IMR-90 (cell line): ENCODE measurements around the gene ANKS4B. TPM values are rescaled to one million over a fixed set of nuclear protein-coding genes. Genes with fewer than 3 reads are reported as not detected.

ENCODE experiments used
- ATAC-seq: fragments of 200-7000 bp; cut with Tn5 transposase; 2 replicates; pipeline ENCODE4 v1.9.1; 2020; ENCODE audit warnings: low read depth, mild to moderate bottlenecking, moderate library complexity
- BruUV-seq: library from RNA; stranded (reverse); fragments of 400-500 nt; replicated peaks from 2 replicates; lab custom pipeline; 2021; lab: Mats Ljungman, UMichigan
- CTCF ChIA-PET: fragments of 300-600 bp; formaldehyde crosslinking; extraction: SDS; loops from one replicate; lab custom pipeline; 2021; ENCODE audit warnings: antibody characterized with exemption; lab: Yijun Ruan, JAX
- POLR2A ChIA-PET: fragments of 300-600 bp; sonication (Branson Sonifier 250); formaldehyde crosslinking; loops from one replicate; lab custom pipeline; 2022; ENCODE audit warnings: antibody characterized with exemption; ENCODE audit not compliant: unreplicated experiment; lab: Charles Lee
- DNase-seq: peaks from one replicate; pipeline ENCODE4 v3.0.0; 2013
- H2AFZ ChIP-seq: replicated peaks from 2 replicates; pipeline ENCODE3; 2013; ENCODE audit warnings: low read length, mild to moderate bottlenecking; ENCODE audit not compliant: poor library complexity
- H2AK5ac ChIP-seq: 2 replicates; pipeline ENCODE4 v1.6.1; 2013; ENCODE audit warnings: low read depth, low read length, inconsistent platforms
- H2AK9ac ChIP-seq: replicated peaks from 2 replicates; pipeline ENCODE3; 2013; ENCODE audit warnings: mild to moderate bottlenecking, low read depth, low read length, moderate library complexity; ENCODE audit not compliant: poor library complexity
- H2BK120ac ChIP-seq: 2 replicates; pipeline ENCODE4 v1.6.1; 2013; ENCODE audit warnings: low read depth, low read length, inconsistent platforms
- H2BK15ac ChIP-seq: 3 replicates; pipeline ENCODE4 v1.6.1; 2013; ENCODE audit warnings: low read depth, low read length, inconsistent platforms
- H2BK20ac ChIP-seq: 2 replicates; pipeline ENCODE4 v1.6.1; 2013; ENCODE audit warnings: low read depth, mild to moderate bottlenecking, inconsistent platforms, low read length, moderate library complexity
- H2BK5ac ChIP-seq: 2 replicates; pipeline ENCODE4 v1.6.1; 2013; ENCODE audit warnings: mild to moderate bottlenecking, low read depth, low read length, inconsistent platforms; ENCODE audit not compliant: poor library complexity, severe bottlenecking
- H3K14ac ChIP-seq: replicated peaks from 2 replicates; pipeline ENCODE4 v1.6.1; 2013; ENCODE audit warnings: low read depth, low read length, inconsistent platforms
- H3K18ac ChIP-seq: 2 replicates; pipeline ENCODE4 v1.6.1; 2013; ENCODE audit warnings: low read depth, low read length, control low read depth
- H3K23ac ChIP-seq: 2 replicates; pipeline ENCODE4 v1.6.1; 2013; ENCODE audit warnings: low read depth, low read length, inconsistent platforms
- H3K27ac ChIP-seq: 2 replicates; pipeline ENCODE4 v1.5.1; 2013; ENCODE audit warnings: mild to moderate bottlenecking, control low read depth, low read length; ENCODE audit not compliant: insufficient read depth
- H3K27me3 ChIP-seq: 2 replicates; pipeline ENCODE4 v1.6.1; 2013; ENCODE audit warnings: low read length; ENCODE audit not compliant: control insufficient read depth, insufficient read depth
- H3K36me3 ChIP-seq: 2 replicates; pipeline ENCODE4 v1.6.1; 2013; ENCODE audit warnings: low read length, mixed read lengths; ENCODE audit not compliant: control insufficient read depth, insufficient read depth
- H3K4ac ChIP-seq: 2 replicates; pipeline ENCODE4 v1.6.1; 2013; ENCODE audit warnings: low read depth, low read length, inconsistent platforms
- H3K4me1 ChIP-seq: 2 replicates; pipeline ENCODE4 v1.6.1; 2013; ENCODE audit warnings: low read length, mixed read lengths; ENCODE audit not compliant: control insufficient read depth, insufficient read depth
- H3K4me2 ChIP-seq: 2 replicates; pipeline ENCODE4 v1.6.1; 2013; ENCODE audit warnings: low read depth, mild to moderate bottlenecking, control low read depth, low read length, moderate library complexity
- H3K4me3 ChIP-seq: 2 replicates; pipeline ENCODE4 v1.5.1; 2013; ENCODE audit warnings: low read depth, mild to moderate bottlenecking, control low read depth, low read length, moderate library complexity; ENCODE audit not compliant: insufficient read depth
- H3K56ac ChIP-seq: 2 replicates; pipeline ENCODE4 v1.6.1; 2013; ENCODE audit warnings: low read length, inconsistent platforms; ENCODE audit not compliant: insufficient read depth; ENCODE audit errors: extremely low read depth
- H3K79me1 ChIP-seq, 2 experiments: 2 replicates each; pipeline ENCODE4 v1.6.1; 2013; ENCODE audit warnings: low read length in 2 of 2, inconsistent platforms in 1 of 2, low read depth in 1 of 2
- H3K9ac ChIP-seq: 2 replicates; pipeline ENCODE4 v1.6.1; 2013; ENCODE audit warnings: low read depth, low read length, control low read depth
- H3K9me1 ChIP-seq: 2 replicates; pipeline ENCODE4 v1.6.1; 2013; ENCODE audit warnings: low read length, inconsistent platforms; ENCODE audit not compliant: insufficient read depth
- H3K9me3 ChIP-seq: 2 replicates; pipeline ENCODE4 v1.6.1; 2013; ENCODE audit warnings: low read length; ENCODE audit not compliant: control insufficient read depth, insufficient read depth
- H4K20me1 ChIP-seq: 2 replicates; pipeline ENCODE4 v1.6.1; 2013; ENCODE audit warnings: low read length, inconsistent platforms; ENCODE audit not compliant: insufficient read depth
- H4K5ac ChIP-seq: 2 replicates; pipeline ENCODE4 v1.6.1; 2013; ENCODE audit warnings: mild to moderate bottlenecking, low read depth, low read length, control low read depth
- H4K8ac ChIP-seq, 2 experiments: 2 replicates each; pipeline ENCODE4 v1.6.1; 2013; ENCODE audit warnings: low read depth in 2 of 2, low read length in 2 of 2, control low read depth in 1 of 2, inconsistent platforms in 1 of 2
- H4K91ac ChIP-seq: 2 replicates; pipeline ENCODE4 v1.6.1; 2013; ENCODE audit warnings: low read depth, low read length, inconsistent platforms; ENCODE audit not compliant: insufficient read depth
- BHLHE40 ChIP-seq: fragments of 150-350 bp; IDR thresholded peaks from 2 replicates; pipeline ENCODE4 v1.6.1; 2016; ENCODE audit warnings: mild to moderate bottlenecking, low read depth, low read length
- CHD1 ChIP-seq: IDR thresholded peaks from 2 replicates; pipeline ENCODE4 v1.6.1; 2012; ENCODE audit warnings: low read depth, low read length, improper control_type of control experiment
- CTCF ChIP-seq: conservative IDR thresholded peaks from 2 replicates; pipeline ENCODE4 v1.5.1; 2012; ENCODE audit warnings: mild to moderate bottlenecking, low read depth, low read length, improper control_type of control experiment
- ELK1 ChIP-seq: fragments of 150-350 bp; IDR thresholded peaks from 2 replicates; pipeline ENCODE4 v1.6.1; 2016; ENCODE audit warnings: low read depth, mild to moderate bottlenecking, low read length, moderate library complexity, borderline replicate concordance
- MAFK ChIP-seq: IDR thresholded peaks from 2 replicates; pipeline ENCODE4 v1.6.1; 2012; ENCODE audit warnings: low read depth, low read length, improper control_type of control experiment
- MAZ ChIP-seq: IDR thresholded peaks from 2 replicates; pipeline ENCODE4 v1.6.1; 2012; ENCODE audit warnings: low read depth, mild to moderate bottlenecking, low read length, improper control_type of control experiment, moderate library complexity, borderline replicate concordance
- NFE2L2 ChIP-seq: fragments of 150-350 bp; IDR thresholded peaks from 2 replicates; pipeline ENCODE4 v1.6.1; 2016; ENCODE audit warnings: low read depth, mild to moderate bottlenecking, low read length
- SMC3 ChIP-seq: fragments of 150-350 bp; IDR thresholded peaks from 2 replicates; pipeline ENCODE4 v1.6.1; 2016; ENCODE audit warnings: low read depth, mild to moderate bottlenecking, antibody characterized with exemption, low read length, moderate library complexity
- WGBS, 2 experiments: methylation state at CpG; one replicate each; pipeline versions ENCODE4 v1.1.5 to v1.1.7; 2013; ENCODE audit warnings: missing lambda C conversion rate in 2 of 2; ENCODE audit not compliant: insufficient read length in 1 of 2; ENCODE audit errors: extremely low coverage in 2 of 2; 5-methylcytosine and 5-hydroxymethylcytosine counted together
- dilution Hi-C: fragments of 300-500 bp; cut with HindIII; formaldehyde crosslinking; loops from one replicate; pipeline ENCODE4 v1.14.3; 2018; ENCODE audit warnings: low sequenced_read_pairs; ENCODE audit not compliant: unreplicated experiment
- in situ Hi-C: fragments of 300-500 bp; cut with MboI; formaldehyde crosslinking; loops from 3 replicates; pipeline ENCODE4 v1.14.3; 2019; ENCODE audit warnings: low sequenced_read_pairs, inconsistent platforms, mixed read lengths
- intact Hi-C: fragments of 100-400 bp; cut with micrococcal nuclease; formaldehyde crosslinking; loops from 2 replicates; pipeline ENCODE4 v1.10.0; 2022
- polyA plus RNA-seq, 3 experiments: library from polyadenylated mRNA; depleted of rRNA; stranded (reverse); fragments of >200 nt; gene quantifications; 2 replicates each; pipeline ENCODE4 v1.2.3, GENCODE V29; 2012; ENCODE audit warnings: low replicate concordance in 1 of 3
- total RNA-seq: library from RNA; depleted of rRNA; stranded (reverse); fragments of >200 nt; gene quantifications from 2 replicates; pipeline ENCODE4 v1.2.3, GENCODE V29; 2012

Gene ANKS4B
- total and polyA plus RNA-seq, 2 of the 4 experiments (the other 2 are of a cell fraction), result not detected

- no TSS peak for BruUV-seq
- 58% methylated on average over 3 of the region's 4 CpGs; no CpG with 5 or more reads in 1 of the 2 experiments for WGBS, 2 experiments
- Histone ChIP-seq H4K8ac (no peak overlapping the region), H2BK20ac (no peak overlapping the region), H3K18ac (no peak overlapping the region), H3K14ac (no peak overlapping the region), H2BK5ac (no peak overlapping the region), H3K23ac (no peak overlapping the region), H2AK5ac (no peak overlapping the region), H4K20me1 (no peaks in the 10 kb centered on the region), H3K4me1 (no peaks in the 10 kb centered on the region), H3K4ac (no peak overlapping the region), H3K9me3 (no peaks in the 10 kb centered on the region), H4K91ac (no peak overlapping the region), H3K4me2 (no peak overlapping the region), H4K5ac (no peak overlapping the region), H2AK9ac (no peak overlapping the region), H2BK120ac (no peak overlapping the region), H3K27ac (no peak overlapping the region), H2AFZ (no peak overlapping the region), H2BK15ac (no peak overlapping the region), H3K9me1 (no peaks in the 10 kb centered on the region), H3K56ac (no peak overlapping the region), H3K9ac (no peak overlapping the region), H3K4me3 (no peak overlapping the region), H3K36me3 (no peaks in the 10 kb centered on the region), H3K27me3 (peaks cover 35% of the 10 kb centered on the region), H3K79me1 (no peaks in the 10 kb centered on the region)
- intact Hi-C loops, result no loop called here
- TF ChIP-seq CHD1, result no peak
- no peak for TF ChIP-seq BHLHE40
- no peak for TF ChIP-seq SMC3
- no peak for TF ChIP-seq ELK1
- no peak for TF ChIP-seq MAFK
- no peak for TF ChIP-seq NFE2L2
- no peak for TF ChIP-seq CTCF
- no peak for TF ChIP-seq MAZ
- dilution Hi-C loops, result no loop called here
- ATAC-seq (no peak), DNase-seq (no peak)
- in situ Hi-C loops, result no loop called here
- POLR2A ChIA-PET, result no interaction called here
- CTCF ChIA-PET, result no interaction called here
Observed at GRCh38 chr16:21206550-21206949, 26.9 kb upstream of the ANKS4B start.
